ENCODE data around the gene MPPED2. TPM values are rescaled to one million over a fixed set of nuclear protein-coding genes. Genes with fewer than 3 reads are reported as not detected.

Gene MPPED2
- total and polyA plus RNA-seq, 2 of the 13 experiments (the other 11 are each of a cell fraction or from before 2014, with no cell fraction given), result not detected

DNA sequence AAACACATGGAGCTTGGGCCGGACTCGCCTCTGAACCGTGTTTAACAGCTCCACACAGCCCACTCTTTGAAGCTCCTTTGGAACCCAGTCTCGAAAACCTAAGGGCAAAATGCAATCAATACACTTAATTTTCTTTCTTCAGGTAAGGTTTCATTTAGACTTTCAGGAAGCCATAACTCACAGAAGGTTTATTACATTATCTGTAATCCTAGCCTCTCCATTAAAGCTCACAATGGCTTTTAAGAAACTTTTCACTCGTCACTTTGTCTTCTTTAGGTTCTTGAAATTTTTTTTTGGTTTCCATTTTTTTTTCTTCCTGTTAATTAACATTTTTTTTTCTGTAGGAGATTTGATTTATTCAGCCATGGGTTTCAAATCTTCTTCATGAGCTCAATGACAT lies 171.9 kb downstream of the MPPED2 start:
- ATAC-seq (no peak), DNase-seq (ENCODE audit: low spot score) (no peak), FAIRE-seq (no peak)
- H3K27ac ChIP-seq (ENCODE audit: extremely low read length, insufficient read depth, low read length), result no peak overlapping the region
- ChIA-PET POLR2A (no interaction called here), CTCF (ENCODE audit: low intra/inter-chr PET ratio, low total read pairs) (no interaction called here)
- no peaks in the 10 kb centered on the region for H4K20me1 ChIP-seq (ENCODE audit: insufficient read depth, low read length)
- no peaks in the 10 kb centered on the region for H3K79me2 ChIP-seq (ENCODE audit: insufficient read depth, low read length)
- H3K4me1 ChIP-seq (ENCODE audit: insufficient read depth, low read length), result no peaks in the 10 kb centered on the region
- no peak overlapping the region for H3K9ac ChIP-seq (ENCODE audit: insufficient read depth, low read depth, low read length)
- BruUV-seq (replicated peaks), result no TSS peak
- H2AFZ ChIP-seq (ENCODE audit: low read length), result no peak overlapping the region
- intact Hi-C loops (cut with micrococcal nuclease; ENCODE audit: unreplicated experiment) (no loop called here), in situ Hi-C loops (cut with HindIII; ENCODE audit: extremely low pct_ligation_motif_present, low pct_unique_long_range_greater_than_20kb) (no loop called here)
- peaks cover 0 to 4% of the 10 kb centered on the region in 2 experiments; a peak in 1 of 5 replicates for H3K27me3 ChIP-seq (ENCODE audit: control insufficient read depth in 1 of 2, insufficient read depth in 2 of 2, low read length in 2 of 2)
- no peaks in the 10 kb centered on the region for H3K9me3 ChIP-seq (ENCODE audit: low read length)
- H3K36me3 ChIP-seq (replicated peaks in 1 of 2; ENCODE audit: control insufficient read depth in 1 of 2, insufficient read depth in 2 of 2, low read length in 2 of 2), result no peaks in the 10 kb centered on the region
- H3K4me2 ChIP-seq (ENCODE audit: low read depth, low read length), result no peak overlapping the region
- 9% methylated on average over 5 of the region's 5 CpGs for WGBS (ENCODE audit: low lambda C conversion rate)
- no peak overlapping the region for H3K4me3 ChIP-seq (replicated peaks in 1 of 3; ENCODE audit: insufficient read depth in 1 of 3, low read depth in 2 of 3, low read length in 3 of 3)
- TF ChIP-seq CEBPZ (IDR thresholded peaks at IDR 0.05; ENCODE audit: low read length) (no peak), ARHGAP35 (CRISPR knock-in tag; IDR thresholded peaks at IDR 0.05; ENCODE audit: borderline replicate concordance) (no peak), ZNF510 (CRISPR knock-in tag; IDR thresholded peaks at IDR 0.05; ENCODE audit: low read depth) (no peak), ZNF775 (CRISPR knock-in tag; IDR thresholded peaks at IDR 0.05; ENCODE audit: borderline replicate concordance) (no peak), ZNF124 (CRISPR knock-in tag; IDR thresholded peaks at IDR 0.05) (no peak), ASH2L (IDR thresholded peaks at IDR 0.05; ENCODE audit: insufficient read length, low read depth, low read length) (no peak), ZNF432 (CRISPR knock-in tag; IDR thresholded peaks at IDR 0.05; ENCODE audit: borderline replicate concordance) (no peak)
- TF ChIP-seq, protein P1, sequence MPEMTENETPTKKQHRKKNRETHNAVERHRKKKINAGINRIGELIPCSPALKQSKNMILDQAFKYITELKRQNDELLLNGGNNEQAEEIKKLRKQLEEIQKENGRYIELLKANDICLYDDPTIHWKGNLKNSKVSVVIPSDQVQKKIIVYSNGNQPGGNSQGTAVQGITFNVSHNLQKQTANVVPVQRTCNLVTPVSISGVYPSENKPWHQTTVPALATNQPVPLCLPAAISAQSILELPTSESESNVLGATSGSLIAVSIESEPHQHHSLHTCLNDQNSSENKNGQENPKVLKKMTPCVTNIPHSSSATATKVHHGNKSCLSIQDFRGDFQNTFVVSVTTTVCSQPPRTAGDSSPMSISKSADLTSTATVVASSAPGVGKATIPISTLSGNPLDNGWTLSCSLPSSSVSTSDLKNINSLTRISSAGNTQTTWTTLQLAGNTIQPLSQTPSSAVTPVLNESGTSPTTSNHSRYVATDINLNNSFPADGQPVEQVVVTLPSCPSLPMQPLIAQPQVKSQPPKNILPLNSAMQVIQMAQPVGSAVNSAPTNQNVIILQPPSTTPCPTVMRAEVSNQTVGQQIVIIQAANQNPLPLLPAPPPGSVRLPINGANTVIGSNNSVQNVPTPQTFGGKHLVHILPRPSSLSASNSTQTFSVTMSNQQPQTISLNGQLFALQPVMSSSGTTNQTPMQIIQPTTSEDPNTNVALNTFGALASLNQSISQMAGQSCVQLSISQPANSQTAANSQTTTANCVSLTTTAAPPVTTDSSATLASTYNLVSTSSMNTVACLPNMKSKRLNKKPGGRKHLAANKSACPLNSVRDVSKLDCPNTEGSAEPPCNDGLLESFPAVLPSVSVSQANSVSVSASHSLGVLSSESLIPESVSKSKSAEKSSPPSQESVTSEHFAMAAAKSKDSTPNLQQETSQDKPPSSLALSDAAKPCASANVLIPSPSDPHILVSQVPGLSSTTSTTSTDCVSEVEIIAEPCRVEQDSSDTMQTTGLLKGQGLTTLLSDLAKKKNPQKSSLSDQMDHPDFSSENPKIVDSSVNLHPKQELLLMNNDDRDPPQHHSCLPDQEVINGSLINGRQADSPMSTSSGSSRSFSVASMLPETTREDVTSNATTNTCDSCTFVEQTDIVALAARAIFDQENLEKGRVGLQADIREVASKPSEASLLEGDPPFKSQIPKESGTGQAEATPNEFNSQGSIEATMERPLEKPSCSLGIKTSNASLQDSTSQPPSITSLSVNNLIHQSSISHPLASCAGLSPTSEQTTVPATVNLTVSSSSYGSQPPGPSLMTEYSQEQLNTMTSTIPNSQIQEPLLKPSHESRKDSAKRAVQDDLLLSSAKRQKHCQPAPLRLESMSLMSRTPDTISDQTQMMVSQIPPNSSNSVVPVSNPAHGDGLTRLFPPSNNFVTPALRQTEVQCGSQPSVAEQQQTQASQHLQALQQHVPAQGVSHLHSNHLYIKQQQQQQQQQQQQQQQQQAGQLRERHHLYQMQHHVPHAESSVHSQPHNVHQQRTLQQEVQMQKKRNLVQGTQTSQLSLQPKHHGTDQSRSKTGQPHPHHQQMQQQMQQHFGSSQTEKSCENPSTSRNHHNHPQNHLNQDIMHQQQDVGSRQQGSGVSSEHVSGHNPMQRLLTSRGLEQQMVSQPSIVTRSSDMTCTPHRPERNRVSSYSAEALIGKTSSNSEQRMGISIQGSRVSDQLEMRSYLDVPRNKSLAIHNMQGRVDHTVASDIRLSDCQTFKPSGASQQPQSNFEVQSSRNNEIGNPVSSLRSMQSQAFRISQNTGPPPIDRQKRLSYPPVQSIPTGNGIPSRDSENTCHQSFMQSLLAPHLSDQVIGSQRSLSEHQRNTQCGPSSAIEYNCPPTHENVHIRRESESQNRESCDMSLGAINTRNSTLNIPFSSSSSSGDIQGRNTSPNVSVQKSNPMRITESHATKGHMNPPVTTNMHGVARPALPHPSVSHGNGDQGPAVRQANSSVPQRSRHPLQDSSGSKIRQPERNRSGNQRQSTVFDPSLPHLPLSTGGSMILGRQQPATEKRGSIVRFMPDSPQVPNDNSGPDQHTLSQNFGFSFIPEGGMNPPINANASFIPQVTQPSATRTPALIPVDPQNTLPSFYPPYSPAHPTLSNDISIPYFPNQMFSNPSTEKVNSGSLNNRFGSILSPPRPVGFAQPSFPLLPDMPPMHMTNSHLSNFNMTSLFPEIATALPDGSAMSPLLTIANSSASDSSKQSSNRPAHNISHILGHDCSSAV (CRISPR knock-in tag; IDR thresholded peaks at IDR 0.05; ENCODE audit: borderline replicate concordance), result no peak
- TF ChIP-seq, protein P2, sequence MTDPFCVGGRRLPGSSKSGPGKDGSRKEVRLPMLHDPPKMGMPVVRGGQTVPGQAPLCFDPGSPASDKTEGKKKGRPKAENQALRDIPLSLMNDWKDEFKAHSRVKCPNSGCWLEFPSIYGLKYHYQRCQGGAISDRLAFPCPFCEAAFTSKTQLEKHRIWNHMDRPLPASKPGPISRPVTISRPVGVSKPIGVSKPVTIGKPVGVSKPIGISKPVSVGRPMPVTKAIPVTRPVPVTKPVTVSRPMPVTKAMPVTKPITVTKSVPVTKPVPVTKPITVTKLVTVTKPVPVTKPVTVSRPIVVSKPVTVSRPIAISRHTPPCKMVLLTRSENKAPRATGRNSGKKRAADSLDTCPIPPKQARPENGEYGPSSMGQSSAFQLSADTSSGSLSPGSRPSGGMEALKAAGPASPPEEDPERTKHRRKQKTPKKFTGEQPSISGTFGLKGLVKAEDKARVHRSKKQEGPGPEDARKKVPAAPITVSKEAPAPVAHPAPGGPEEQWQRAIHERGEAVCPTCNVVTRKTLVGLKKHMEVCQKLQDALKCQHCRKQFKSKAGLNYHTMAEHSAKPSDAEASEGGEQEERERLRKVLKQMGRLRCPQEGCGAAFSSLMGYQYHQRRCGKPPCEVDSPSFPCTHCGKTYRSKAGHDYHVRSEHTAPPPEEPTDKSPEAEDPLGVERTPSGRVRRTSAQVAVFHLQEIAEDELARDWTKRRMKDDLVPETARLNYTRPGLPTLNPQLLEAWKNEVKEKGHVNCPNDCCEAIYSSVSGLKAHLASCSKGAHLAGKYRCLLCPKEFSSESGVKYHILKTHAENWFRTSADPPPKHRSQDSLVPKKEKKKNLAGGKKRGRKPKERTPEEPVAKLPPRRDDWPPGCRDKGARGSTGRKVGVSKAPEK (CRISPR knock-in tag; IDR thresholded peaks at IDR 0.05; ENCODE audit: borderline replicate concordance), result no peak
